ENCODE data around the gene APLP1. TPM values are rescaled to one million over a fixed set of nuclear protein-coding genes. Genes with fewer than 3 reads are reported as not detected.

Gene APLP1
- total RNA-seq, 3 donors from 2014 or later = 2.6 to 4.2 (median 3.3) TPM

DNA sequence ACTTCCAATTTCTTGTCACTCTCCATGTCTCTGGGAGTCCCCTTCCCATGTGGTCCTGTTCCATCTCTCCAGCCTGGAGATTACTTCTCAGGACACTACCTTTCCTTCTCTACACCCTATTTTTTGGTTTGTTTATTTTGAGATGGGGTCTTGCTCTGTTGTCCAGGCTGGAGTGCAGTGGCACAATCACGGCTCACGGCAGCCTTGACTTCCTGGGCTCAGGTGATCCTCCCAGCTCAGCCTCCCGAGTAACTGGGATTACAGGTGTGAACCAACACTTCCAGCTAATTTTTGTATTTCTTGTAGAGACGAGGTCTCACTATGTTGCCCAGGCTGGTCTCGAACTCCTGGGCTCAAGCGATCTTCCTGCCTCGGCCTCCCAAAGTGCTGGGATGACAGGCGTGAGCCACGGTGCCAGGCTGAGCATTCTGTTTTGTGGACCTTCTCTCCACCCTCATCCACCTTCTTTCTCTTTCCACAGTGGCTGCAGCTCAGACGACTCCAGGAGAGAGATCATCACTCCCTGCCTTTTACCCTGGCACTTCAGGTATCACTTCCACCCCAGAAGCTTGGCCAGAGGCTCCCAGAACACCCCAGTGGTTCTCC, 34.6 kb downstream of the APLP1 start:
- Histone ChIP-seq H3K27me3 (no peaks in the 10 kb centered on the region), H3K27ac (peak overlapping the region; percentile 55 to 56), H3K36me3 (no peaks in the 10 kb centered on the region), H3K4me3 (peak overlapping the region; percentile 7 to 61 (median 41)), H3K9me3 (no peaks in the 10 kb centered on the region), H3K4me1 (peaks cover 0 to 7% of the 10 kb centered on the region in 2 donors)
- no peak for DNase-seq (ENCODE audit: low spot score in 2 of 2)
- intact Hi-C loops (cut with DNase I; ENCODE audit: low total_unique reads) = no loop called here
- no peak for TF ChIP-seq POLR2AphosphoS5 (IDR thresholded peaks at IDR 0.05)
- no peak for TF ChIP-seq POLR2A (IDR thresholded peaks at IDR 0.05)
- TF ChIP-seq, protein P1, sequence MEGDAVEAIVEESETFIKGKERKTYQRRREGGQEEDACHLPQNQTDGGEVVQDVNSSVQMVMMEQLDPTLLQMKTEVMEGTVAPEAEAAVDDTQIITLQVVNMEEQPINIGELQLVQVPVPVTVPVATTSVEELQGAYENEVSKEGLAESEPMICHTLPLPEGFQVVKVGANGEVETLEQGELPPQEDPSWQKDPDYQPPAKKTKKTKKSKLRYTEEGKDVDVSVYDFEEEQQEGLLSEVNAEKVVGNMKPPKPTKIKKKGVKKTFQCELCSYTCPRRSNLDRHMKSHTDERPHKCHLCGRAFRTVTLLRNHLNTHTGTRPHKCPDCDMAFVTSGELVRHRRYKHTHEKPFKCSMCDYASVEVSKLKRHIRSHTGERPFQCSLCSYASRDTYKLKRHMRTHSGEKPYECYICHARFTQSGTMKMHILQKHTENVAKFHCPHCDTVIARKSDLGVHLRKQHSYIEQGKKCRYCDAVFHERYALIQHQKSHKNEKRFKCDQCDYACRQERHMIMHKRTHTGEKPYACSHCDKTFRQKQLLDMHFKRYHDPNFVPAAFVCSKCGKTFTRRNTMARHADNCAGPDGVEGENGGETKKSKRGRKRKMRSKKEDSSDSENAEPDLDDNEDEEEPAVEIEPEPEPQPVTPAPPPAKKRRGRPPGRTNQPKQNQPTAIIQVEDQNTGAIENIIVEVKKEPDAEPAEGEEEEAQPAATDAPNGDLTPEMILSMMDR (IDR thresholded peaks at IDR 0.05) = no peak

DNA sequence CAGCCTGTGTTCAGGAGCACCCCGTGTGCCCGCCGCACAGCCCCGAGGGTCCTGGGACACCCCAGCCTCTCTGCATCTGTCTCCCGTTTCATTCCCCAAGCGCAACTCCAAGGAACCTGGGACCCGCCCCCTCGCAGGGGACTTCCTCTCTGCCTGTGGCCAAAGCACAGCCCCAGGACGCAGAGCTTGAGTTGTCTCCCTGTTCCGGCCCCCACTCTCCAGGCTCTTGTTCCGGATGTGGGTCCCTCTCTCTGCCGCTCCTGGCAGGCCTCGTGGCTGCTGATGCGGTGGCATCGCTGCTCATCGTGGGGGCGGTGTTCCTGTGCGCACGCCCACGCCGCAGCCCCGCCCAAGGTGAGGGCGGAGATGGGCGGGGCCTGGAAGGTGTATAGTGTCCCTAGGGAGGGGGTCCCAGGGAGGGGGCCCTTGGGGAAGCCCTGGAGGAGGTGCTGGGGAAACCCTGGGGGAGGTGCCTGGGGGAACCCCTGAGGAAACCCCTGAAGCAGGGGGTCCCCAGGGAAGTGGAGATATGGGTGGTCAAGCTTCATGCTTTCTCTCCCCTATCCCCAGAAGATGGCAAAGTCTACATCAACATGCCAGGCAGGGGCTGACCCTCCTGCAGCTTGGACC, 35.3 kb downstream of the APLP1 start:
- DNase-seq (ENCODE audit: low spot score in 2 of 2) = peak in 1 of 2 donors; percentile 78
- Histone ChIP-seq H3K36me3 (no peaks in the 10 kb centered on the region), H3K4me3 (peak overlapping the region; percentile 7 to 61 (median 41)), H3K9me3 (no peaks in the 10 kb centered on the region), H3K4me1 (peaks cover 0 to 7% of the 10 kb centered on the region in 2 donors), H3K27me3 (no peaks in the 10 kb centered on the region), H3K27ac (peak overlapping the region; percentile 55 to 56)
- TF ChIP-seq POLR2A (IDR thresholded peaks at IDR 0.05) (no peak), POLR2AphosphoS5 (IDR thresholded peaks at IDR 0.05) (no peak)
- TF ChIP-seq, protein P1 (IDR thresholded peaks at IDR 0.05) = no peak
- intact Hi-C loops (cut with DNase I; ENCODE audit: low total_unique reads) = no loop called here

DNA sequence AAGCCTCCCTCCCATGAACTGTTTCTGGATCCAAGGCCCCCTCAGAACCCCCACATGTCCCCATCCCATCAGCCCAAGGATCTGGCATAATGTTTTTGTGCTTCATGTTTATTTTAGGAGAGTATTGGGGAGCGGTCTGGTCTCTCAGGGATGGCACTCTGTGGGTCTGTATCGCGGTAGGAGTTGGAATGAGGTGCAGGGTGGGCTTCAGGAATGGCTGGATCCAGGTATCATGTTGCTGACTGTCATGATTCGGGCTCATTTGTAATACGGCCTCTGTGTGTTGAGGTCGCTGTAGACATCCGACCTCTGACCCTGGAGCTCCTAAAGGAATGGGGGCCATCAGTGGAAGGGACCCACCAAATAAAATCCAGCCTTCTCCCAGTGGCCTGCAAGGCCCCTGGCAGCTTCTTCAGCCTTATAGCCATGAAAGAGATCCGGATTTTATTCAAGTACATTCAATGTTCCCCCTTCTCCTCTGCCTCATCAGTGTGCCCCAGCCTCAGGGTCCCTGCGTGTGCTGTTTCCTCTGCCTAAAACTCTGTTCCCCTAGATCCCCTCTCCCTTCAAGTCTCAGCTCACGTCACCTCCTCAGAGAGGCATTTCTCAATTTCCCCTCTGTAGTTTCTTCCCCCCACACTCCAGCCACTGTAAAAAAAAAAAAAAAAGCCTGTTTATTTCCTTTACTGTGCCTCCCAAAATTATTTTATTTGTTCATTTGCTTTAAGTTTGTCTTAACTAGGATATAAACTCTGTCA, 36.1 kb downstream of the APLP1 start:
- intact Hi-C loops (cut with DNase I; ENCODE audit: low total_unique reads) = no loop called here
- no peak for DNase-seq (ENCODE audit: low spot score in 2 of 2)
- Histone ChIP-seq H3K27me3 (no peaks in the 10 kb centered on the region), H3K36me3 (no peaks in the 10 kb centered on the region), H3K9me3 (no peaks in the 10 kb centered on the region), H3K4me3 (no peak overlapping the region), H3K27ac (peak overlapping the region; percentile 55 to 56), H3K4me1 (peaks cover 0 to 7% of the 10 kb centered on the region in 2 donors)
- TF ChIP-seq POLR2A (IDR thresholded peaks at IDR 0.05) (no peak), POLR2AphosphoS5 (IDR thresholded peaks at IDR 0.05) (no peak)
- TF ChIP-seq, protein P1 (IDR thresholded peaks at IDR 0.05) = no peak

DNA sequence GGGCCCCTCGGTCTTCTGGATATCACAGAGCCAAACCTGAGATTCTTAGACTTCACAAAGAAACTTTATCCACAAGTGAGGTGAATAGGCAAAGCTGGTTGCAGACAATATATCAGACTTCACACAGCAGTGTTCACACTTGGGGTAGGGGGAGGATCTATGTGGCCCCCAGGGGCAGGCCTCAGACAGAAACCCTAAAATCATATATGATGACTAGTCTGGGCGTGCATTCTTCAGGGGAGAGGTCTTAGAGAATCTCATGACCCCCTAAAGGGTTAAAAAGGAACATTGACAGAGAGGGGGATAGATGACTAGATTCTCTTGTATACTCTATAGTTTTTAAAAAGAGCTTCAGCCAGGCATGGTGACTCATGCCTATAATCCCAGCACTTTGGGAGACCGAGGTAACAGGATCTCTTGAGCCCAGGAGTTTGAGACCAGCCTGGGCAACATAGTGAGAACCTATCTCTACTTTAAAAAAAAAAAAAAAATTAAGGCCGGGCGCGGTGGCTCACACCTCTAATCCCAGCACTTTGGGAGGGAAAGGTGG, 36.9 kb downstream of the APLP1 start:
- Histone ChIP-seq H3K9me3 (no peaks in the 10 kb centered on the region), H3K27me3 (no peaks in the 10 kb centered on the region), H3K27ac (no peak overlapping the region), H3K4me1 (peaks cover 0 to 7% of the 10 kb centered on the region in 2 donors), H3K36me3 (no peaks in the 10 kb centered on the region), H3K4me3 (no peak overlapping the region)
- intact Hi-C loops (cut with DNase I; ENCODE audit: low total_unique reads) = no loop called here
- TF ChIP-seq POLR2AphosphoS5 (IDR thresholded peaks at IDR 0.05) (no peak), POLR2A (IDR thresholded peaks at IDR 0.05) (no peak)
- TF ChIP-seq, protein P1 (IDR thresholded peaks at IDR 0.05) = no peak
- no peak for DNase-seq (ENCODE audit: low spot score in 2 of 2)
